ENCODE data around the gene SLC26A1.
"Not testable (repeated sequence)": the region's sequence is repeated elsewhere in the genome, so short reads cannot be mapped to it uniquely, and the experiment has no call there.

- not testable (repeated sequence) for TF ChIP-seq CTCF (conservative IDR thresholded peaks at IDR 0.05); EZH2 (IDR thresholded peaks at IDR 0.05; ENCODE audit: low read depth)
Measured at GRCh38 chr4:939508-939907, 53.7 kb downstream of the SLC26A1 start.
